Activated CD4-positive, alpha-beta T cell treated with anti-CD3 and anti-CD28 coated beads for 4 hours (primary cell): ENCODE measurements around the gene ARPP19.
"Not testable (repeated sequence)": the region's sequence is repeated elsewhere in the genome, so short reads cannot be mapped to it uniquely, and the experiment has no call there.

Experiments used
- DNase-seq, 2 donors: peaks; one replicate each; pipeline ENCODE4 v3.0.0-alpha.2; 2020

ARPP19 gene, protein sequence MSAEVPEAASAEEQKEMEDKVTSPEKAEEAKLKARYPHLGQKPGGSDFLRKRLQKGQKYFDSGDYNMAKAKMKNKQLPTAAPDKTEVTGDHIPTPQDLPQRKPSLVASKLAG

DNA sequence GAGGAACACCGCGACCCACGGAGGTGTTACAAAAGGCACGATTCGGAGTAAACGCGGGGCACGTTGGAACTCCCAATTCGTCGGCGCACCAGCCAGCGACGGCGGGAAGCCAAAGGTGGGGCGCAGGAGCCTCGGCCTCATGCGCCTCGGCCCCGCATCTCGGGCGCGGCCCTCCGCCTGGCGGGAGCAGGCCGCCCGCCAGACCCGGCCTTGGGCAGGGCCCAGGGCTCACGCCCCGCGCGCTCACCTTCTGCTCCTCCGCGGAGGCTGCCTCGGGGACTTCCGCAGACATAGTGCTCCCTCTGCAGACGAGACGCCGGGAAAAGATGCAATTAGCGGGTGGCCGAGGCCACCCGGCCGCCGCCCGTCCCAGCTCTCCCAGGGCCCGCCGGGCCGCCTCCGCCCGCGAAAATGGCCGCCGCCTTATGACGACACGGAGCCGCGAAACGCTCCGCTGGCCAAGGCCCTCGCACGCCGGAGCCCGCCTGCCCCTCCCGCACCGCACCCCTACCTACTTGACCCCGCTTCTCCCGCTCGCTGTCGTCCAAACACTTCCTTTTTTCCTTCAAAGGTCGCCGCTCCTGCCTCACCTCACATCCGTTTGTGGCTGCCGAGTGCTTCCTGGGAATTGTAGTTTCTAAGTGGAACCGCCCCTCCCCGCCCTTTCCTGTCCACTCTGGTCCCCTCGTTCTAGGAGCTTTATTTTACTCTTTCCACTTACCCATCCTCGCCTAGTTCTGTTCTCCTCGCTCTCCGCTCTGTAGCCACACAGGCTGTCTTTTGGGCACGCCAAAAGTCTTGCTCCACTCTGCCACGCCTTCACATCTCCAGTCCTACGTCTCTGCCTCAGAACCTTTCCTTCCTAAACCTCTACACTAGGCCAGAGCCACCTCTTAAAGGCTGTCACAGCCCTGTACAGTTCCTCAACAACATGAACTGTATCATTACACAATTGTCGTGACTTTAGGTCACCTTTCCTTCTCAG lies at the start of gene ARPP19:
Gene ARPP19, minus strand, starts transcription at position 430 of the 985 bp plus-strand sequence. Its CDS starts 138 bp downstream, at position 292.
- peak; percentile 73 for DNase-seq

DNA sequence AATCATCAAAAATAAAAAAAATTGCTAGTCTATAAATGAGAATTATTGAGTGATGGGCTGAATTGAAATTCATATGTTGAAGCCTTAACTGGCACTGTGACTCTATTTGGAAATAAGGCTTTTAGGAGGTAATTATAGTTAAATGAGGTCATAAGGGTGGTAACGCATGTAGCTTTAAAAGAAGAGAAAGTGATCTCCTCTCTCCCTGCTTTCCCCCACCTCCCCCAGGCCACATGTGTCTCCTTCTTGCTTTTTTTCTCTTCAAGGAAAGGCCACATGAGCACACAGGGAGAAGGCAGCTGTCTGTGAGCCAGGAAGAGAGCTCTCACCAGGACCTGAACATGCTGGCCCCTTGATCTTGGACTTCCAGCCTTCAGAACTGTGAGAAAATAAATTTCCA lies 48.2 kb upstream of the ARPP19 start:
- no peak for DNase-seq

DNA sequence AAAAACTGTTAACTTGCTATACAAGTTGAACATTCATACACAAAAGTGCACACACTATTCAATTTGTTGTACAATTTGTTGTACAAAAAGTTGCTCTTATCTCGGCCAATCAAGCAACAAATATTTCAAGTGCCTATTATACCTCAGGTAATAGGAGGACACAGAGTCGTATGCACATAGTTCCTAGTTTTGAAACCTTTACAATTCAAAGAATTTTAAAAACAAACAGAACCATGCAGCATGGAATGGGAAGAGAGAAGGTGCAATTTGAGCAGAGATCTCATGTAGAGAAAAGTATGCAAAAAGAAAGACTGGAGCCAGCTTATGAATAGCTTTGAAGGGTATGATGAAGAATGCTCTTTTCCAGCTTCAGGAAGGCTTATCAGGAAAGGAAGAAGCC lies 46.5 kb upstream of the ARPP19 start:
- no peak for DNase-seq

DNA sequence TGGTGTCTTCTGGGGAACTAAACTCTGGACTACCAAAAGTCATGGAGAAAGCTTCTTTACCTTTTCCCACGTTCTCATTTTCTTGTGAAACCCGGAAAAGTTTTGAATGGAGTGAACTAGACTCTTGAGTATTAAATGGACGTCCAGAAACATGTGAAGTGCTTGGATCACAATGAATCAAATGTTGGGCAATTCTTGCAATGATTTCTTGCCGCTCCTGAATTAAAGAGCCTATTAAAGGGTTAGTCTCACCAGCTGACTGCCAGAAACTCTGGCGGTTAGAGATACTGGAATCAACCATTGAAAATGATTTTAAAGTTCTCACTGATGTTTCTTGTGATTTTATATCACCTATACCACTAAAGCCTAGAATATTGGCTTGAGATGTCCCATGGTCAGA lies 40.8 kb upstream of the ARPP19 start:
- DNase-seq = no peak

DNA sequence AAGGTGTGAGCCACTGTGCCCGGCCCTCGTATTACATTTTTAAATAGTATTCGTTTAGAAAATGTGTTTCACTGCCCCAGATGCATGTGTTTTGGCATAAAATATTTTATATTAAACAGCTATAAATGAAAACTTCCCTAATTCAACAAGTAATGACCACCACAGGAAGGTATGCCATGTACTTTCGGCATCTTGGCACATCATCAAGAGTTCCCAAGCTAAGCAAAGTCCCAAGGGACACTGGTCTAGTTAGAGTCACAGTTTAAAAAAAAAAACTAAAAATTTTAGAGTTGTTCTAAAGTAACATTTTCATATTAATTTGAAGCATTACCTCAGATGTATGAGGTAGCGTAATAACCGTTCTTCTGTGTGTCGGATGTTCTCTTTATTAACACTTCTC lies 15.6 kb upstream of the ARPP19 start:
- DNase-seq = no peak

DNA sequence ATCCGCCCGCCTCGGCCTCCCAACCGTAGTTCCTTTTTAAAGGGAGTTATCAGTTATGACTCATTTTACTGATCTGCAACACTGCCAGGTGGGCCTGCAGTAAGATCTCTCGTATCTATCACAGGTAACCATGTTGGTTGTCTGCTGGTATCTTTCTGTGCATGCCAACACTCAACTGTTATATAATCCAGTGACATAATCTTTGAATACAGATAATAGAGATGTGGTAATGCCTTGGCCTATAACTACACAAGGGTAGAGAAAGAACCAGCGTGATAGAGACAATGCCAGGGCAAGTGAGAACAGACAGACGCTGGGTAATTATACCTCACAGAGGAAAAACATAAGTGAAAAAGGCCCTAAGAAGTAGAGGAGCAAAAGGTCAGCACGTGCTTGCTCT lies 11.0 kb upstream of the ARPP19 start:
- DNase-seq = no peak

DNA sequence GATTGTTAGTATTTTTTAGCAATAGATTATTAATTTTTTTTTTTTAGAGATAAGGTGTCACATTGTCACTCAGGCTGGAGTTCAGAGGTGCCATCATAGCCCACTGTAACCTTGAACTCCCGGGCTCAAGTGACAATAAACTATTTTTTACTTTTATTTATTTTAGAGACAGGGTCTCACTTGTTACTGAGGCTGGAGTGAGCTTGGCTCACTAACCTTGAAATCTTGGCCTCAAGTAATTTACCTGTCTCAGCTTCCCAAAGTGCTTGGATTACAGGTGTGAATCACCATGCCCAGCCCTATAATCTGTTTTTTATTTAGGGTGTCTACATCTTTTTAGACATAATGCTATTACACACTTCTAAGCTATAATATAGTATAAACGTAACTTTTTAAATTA lies 7.9 kb upstream of the ARPP19 start:
- DNase-seq = no peak

DNA sequence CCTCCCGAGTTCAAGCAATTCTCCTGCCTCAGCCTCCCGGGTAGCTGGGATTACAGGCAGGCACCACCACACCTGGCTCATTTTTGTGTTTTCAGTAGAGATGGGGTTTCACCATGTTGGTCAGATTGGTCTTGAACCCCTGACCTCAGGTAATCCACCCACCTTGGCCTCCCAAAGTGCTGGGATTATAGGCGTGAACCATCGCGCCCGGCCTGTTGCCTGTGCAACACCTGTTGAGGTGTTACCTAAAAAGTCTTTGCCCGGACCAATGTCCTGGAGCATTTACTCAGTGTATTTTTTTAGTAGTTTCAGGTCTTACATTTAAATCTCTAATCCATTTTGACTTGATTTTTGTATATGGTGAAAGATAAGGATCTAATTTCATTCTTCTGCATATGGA lies 6.7 kb upstream of the ARPP19 start:
- not testable (repeated sequence) for DNase-seq

DNA sequence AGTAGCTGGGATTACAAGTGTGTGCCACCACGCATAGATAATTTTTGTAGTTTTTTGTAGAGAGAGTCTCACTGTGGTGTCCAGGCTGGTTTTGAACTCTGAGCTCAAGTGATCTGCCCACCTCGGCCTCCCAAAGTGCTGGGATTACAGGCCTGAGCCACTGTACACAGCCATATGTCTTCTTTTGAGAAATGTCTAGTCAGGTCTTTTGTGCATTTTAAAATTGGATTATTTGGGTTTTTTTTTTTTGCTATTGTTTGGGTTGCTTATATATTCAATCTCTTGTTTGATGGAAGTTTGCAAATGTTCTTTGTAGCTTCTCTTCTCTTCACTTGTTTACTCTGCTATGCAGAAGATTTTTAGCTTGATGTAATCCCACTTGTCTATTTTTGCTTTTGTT lies 6.2 kb upstream of the ARPP19 start:
- no peak for DNase-seq

DNA sequence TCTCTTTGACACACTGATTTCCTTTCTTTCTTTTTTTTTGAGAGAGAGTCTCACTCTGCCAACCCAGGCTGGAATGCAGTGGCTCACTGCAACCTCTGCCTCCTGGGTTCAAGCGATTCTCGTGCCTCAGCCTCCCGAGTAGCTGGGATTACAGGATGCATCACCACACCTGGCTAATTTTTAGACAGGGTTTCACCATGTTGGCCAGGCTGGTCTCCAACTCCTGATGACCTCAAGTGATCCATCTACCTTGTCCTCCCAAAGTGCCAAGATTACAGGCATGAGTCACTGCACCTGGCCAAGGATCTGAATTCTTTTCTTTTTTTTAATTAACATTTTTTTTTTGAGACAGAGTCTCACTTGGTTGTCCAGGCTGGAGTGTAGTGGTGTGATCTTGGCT lies 5.8 kb upstream of the ARPP19 start:
- not testable (repeated sequence) for DNase-seq

DNA sequence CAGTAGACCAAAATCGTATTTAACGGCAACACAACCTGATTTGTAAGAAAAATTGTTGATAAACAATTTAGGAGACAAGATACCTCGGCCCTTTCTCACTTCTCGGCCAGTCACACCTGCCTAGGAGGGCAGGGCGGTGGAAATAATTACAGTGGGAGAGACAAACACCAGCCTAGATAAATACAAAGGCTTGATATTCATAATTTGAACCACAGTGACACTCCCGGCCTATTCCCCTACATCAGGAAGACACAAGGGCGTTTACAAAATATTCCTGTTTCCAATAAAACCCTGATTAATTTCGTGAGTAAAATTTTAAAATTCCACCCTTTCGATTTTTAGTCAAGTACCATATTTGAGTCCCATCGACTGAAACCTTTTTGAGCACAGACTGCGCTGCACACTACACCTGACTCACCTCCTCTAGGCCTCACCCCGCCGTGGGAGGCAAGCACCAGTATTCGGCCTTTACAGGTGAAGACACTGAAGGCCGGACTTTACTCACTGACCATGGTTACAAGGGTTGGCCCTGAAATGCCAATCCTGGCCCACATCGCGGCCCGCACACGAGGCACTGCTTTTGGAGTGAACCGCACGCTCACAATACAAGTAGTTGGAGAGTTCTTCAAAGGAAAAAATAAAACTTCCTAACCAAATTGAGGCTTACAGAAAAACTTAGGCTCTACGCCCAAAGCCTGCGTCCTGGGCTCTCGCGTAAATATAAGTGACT lies 794 bp downstream of the ARPP19 start:
- peak; percentile 48 to 50 for DNase-seq

DNA sequence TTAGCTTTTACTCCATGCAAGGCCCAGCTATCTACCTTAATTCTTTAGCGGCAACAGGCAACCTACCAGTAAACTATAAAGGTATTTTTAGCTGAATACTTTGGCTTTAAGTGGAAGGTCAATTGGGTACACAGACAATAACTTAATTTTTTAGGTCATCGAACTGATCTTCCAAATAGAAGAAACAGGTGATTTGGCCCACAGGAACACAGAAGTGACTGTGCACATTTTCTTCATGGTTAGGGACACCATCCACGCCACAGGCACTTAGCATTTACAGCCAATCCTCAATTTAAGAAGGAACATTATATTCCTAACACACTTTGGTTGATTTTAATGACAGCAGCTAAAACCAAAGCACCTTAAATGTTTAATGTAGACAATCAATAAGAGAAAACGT lies 1.9 kb downstream of the ARPP19 start:
- no peak for DNase-seq

DNA sequence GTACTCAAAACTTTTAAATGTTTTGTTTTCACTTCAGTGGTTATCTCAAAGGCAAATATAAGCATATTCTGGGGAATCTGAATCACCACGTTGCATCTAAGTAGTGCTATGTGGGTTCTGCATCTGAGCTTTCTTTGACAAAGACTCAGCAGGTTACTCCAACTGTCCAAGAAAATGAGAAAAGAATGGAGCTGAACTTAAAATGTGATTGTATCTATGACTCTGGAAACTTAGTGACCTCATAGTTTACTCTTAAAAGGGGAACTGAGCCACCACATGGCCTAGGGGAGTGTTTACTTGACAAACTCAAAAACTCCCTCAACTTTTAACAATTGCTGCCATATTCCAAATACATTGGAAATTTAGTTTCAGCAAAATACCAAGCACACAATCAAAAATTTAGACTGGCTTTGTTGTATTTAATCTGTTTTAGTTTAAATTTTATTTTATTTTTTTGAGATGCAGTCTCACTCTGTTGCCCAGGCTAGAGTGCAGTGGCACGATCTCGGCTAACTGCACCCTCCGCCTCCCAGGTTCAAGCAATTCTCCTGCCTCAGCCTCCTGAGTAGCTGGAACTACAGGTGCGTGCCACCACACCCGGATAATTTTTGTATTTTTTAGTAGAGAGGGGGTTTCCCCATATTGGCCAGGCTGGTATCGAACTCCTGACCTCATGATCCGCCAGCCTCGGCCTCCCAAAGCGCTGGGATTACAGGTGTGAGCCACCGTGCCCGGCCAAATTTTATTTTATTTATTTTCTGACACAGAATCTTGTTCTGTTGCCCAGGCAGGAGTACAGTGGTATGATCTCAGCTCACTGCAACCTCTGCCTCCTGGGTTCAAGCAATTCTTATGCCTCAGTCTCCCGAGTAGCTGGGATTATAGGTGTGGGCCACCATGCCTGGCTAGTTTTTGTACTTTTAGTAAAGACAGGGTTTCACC lies 3.1 kb downstream of the ARPP19 start:
- DNase-seq = not testable (repeated sequence)

DNA sequence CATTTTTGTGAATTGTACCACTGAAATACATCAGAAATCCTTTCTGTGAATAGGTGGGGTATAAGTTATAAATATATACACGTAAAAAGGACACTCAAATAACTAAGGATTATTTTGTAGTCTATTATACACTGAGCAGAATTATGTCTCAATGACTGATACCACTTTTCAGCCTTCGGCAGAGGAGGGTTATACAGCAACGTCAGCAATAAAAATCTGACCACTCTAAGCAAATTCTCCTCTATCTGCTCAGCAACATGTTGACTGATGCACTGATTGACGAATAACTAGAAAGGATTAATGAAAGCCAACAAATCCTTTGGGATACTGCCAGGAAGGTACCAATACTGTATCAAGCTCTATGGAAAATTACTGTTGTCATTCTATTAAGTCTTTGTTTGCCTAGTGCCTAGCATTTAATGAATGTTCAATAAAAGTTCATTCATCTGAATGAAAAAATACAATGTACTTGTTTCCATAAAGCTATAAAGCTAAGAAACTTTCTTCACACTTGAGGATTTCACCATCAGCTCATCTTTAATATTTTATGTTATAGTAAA lies 5.2 kb downstream of the ARPP19 start:
- DNase-seq = no peak

DNA sequence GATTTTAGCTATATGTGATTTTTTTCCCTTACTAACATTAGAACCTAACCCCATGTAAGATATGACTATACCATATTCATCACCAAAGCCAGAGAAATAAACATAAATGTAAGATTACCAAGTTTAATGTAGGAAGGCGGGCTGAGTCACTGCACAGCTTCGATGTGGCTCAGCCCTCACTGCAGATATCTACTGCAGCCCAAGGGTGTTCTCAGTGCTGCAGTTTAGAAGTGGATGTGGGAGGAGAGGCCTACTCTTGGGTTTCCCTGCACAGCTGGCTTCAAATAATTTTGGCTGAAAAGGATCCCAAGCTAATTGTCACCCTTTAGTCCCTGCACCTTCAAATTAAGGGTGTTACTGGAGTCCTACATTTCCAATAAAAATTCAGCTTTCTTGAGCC lies 9.3 kb downstream of the ARPP19 start:
- DNase-seq = peak; percentile 12 to 14

DNA sequence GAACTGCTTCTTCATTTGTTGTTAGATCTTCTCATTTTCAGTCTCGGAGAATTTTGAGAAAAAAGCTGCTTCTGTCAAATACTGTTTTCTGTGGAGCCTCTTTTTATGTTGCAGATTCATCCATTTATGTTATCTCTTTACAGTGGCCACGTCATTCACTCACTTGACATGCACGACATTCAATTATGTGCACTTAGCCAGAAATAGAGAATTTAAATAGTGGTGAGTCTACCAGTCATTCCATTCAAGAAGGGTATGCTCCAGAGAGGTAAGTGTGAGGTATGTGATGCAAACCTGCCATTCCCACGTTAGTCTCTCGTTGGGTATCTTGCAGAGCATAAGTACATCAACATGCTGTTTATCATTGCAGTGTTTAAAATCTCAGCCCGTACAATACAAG lies 9.8 kb downstream of the ARPP19 start:
- no peak for DNase-seq

DNA sequence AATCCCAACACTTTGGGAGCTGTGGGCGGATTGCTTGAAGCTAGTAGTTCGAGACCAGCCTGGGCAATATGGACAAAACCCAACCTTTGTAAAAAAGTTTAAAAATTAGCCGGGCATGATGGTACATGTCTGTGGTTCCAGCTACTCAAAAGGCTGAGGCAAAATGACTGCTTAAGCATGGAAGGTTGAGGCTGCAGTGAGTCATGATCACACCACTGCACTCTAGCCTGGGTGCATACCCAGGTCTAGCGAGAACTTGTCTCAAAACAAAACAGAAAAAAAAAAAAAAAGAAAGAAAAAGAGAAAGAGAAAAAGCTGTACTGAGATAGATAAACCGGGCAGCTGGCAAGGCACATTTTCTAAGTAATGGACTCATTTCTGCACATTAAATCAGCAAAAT lies 10.6 kb downstream of the ARPP19 start:
- peak; percentile 35 to 38 for DNase-seq

DNA sequence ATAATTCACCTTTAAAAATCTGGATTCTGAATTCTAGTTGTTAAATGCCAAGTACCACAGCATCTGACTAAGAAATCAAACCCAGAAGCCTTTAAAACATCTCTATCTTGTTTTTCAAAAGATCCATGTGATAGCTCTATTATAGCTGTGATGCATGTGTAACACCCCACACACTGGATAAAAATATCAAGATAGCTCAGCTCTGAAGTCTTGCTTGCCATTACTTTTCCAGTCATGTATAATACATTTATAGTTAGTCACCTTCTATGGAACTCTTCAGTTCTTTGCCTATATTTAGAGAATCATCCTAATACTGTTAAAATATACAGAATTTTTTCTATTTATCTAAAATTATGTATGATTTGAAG lies 11.6 kb downstream of the ARPP19 start:
- DNase-seq = no peak

DNA sequence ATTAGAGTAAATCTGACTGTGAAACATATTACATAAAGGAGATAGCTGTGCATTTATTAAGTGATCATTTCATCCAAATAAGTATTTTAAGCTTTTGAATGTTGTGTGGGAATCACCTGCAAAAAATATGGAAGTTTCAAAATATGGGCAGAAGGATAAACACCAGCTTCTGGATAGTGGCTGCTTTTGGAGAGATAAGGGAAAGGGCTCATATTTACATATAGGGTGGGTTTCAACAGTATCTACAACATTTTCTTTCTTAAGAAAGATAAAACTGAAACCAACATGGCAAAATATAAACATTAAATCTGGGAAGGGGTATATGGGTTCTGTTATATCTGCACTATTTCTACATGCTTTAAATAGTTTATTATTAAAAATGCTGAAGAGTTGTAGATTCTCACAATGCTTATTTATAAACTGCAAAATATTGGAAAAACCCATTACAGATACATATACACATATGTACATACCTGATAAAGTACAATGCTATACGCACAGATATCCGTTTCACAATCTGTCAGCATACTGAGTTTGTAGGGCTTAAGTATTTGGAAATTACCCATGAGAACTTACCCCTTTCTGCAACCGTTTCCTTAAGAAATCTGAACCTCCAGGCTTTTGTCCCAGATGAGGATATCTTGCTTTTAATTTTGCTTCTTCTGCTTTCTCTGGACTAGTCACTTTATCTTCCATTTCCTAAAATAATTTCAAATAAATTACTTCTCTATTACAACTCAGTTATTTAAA lies 12.1 kb downstream of the ARPP19 start:
- DNase-seq = no peak

DNA sequence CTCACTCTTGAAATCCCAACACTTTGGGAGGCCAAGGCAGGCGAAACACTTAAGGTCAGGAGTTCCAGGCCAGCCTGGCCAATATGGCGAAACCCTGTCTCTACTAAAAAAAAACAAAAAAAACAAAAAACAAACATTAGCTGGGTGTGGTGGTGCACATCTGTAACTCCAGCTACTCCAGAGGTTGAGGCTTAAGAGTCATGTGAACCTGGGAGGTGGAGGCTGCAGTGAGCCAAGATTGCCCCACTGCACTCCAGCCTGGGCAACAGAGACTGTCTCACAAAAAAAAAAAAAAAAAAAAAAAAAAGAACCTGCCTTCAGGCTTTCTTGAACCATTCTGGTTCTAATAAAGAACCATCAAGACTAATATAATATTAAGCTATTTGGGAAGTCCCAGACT lies 16.5 kb downstream of the ARPP19 start:
- no peak for DNase-seq

DNA sequence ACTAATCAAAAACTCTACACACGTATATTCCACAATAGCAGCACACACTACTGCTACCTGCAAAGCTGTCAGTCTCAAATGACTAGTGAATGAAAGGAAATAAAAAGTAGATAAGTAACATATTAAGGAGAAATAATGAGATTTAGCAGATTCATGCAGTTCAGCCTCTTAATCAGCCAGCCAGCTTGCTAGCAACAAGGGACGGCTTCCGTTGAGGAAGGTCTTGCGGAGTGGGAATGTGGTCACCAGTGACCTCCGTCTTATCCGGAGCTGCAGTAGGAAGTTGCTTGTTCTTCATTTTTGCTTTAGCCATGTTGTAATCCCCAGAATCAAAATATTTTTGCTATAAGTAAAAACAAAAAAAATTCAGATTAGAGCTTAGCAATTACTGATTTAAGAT lies 17.1 kb downstream of the ARPP19 start:
- no peak for DNase-seq

DNA sequence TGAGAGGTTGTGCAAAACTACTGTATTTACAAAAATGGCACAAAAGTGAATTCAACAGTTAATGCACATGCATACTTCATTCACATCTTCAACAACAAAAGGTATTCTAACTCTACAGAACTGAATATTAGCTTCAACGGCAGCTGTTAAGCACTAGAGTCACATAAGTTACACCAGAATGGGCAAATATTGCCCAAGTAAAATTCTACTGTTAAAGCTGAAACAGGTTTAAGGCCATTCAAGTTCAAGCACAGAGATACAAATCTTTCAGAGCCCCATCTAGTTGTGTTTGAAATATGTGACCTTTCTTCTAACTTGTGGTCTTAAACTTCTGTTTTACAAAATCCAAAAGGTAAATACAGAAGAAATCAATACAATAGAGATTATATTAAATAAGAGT lies 17.6 kb downstream of the ARPP19 start:
- DNase-seq = not testable (repeated sequence)
